ENCODE results near the gene ZDHHC4. TPM values are rescaled to one million over a fixed set of nuclear protein-coding genes. Genes with fewer than 3 reads are reported as not detected.
A peak's percentile ranks its signal among the peaks of the same experiment; 100 is the strongest.

The ZDHHC4 gene
- total and polyA plus RNA-seq, 2 of the 13 experiments (the other 11 are each of a cell fraction or from before 2014, with no cell fraction given): 83.2 to 188 TPM

- TF ChIP-seq ZNF12 (CRISPR knock-in tag; IDR thresholded peaks at IDR 0.05): no peak
- peak; percentile 32 for TF ChIP-seq ARID4A (CRISPR knock-in tag; IDR thresholded peaks at IDR 0.05; ENCODE audit: borderline replicate concordance)
- TF ChIP-seq JUND (CRISPR knock-in tag; IDR thresholded peaks at IDR 0.05): no peak
- peak; percentile 19; the same call in 1 of the 2 replicates for TF ChIP-seq TFE3 (CRISPR knock-in tag; IDR thresholded peaks at IDR 0.05)
- TF ChIP-seq MEF2D (CRISPR knock-in tag; IDR thresholded peaks at IDR 0.05): no peak
- TF ChIP-seq ZNF749 (CRISPR knock-in tag; IDR thresholded peaks at IDR 0.05; ENCODE audit: borderline replicate concordance): peak; percentile 57; the same call in 1 of the 2 replicates
- TF ChIP-seq ZNF839 (CRISPR knock-in tag; IDR thresholded peaks at IDR 0.05; ENCODE audit: borderline replicate concordance): no peak
- TF ChIP-seq KLF6 (CRISPR knock-in tag; IDR thresholded peaks at IDR 0.05): no peak
- no peak for TF ChIP-seq HES4 (CRISPR knock-in tag; IDR thresholded peaks at IDR 0.05; ENCODE audit: borderline replicate concordance)
- TF ChIP-seq TCF12 (IDR thresholded peaks at IDR 0.05): no peak
- 0 out of 2 replicates have a peak, but pooled peaks have one; percentile 37 for TF ChIP-seq TCF12 (CRISPR knock-in tag; IDR thresholded peaks at IDR 0.05)
- peak; percentile 65; the same call in 1 of the 2 replicates for TF ChIP-seq ZNF687 (CRISPR knock-in tag; IDR thresholded peaks at IDR 0.05)
- TF ChIP-seq ZNF558 (CRISPR knock-in tag; IDR thresholded peaks at IDR 0.05; ENCODE audit: borderline replicate concordance): peak; percentile 52; the same call in 1 of the 2 replicates
- TF ChIP-seq IRF1 (CRISPR knock-in tag; IDR thresholded peaks at IDR 0.05; ENCODE audit: low read depth): no peak
- no peak for TF ChIP-seq XBP1 (CRISPR knock-in tag; IDR thresholded peaks at IDR 0.05)
These were observed 59.7 kb downstream of the ZDHHC4 start, which contains the start of gene ZNF316 (continued) for GRCh38 chr7:6636741-6637543.
